LNCaP clone FGC (cell line): ENCODE data around the gene ONECUT3.

Experiments
- DNase-seq: peaks from one replicate; pipeline ENCODE4 v3.0.0-alpha.2; 2011; ENCODE audit warnings: low read depth
- H3K4me3 ChIP-seq: 2 replicates; pipeline ENCODE4 v1.5.1; 2011; ENCODE audit warnings: mild to moderate bottlenecking, low read depth, low read length, control low read depth
- CTCF ChIP-seq: IDR thresholded peaks from 2 replicates; pipeline ENCODE4 v1.5.1; 2012; ENCODE audit warnings: mild to moderate bottlenecking; ENCODE audit not compliant: control insufficient read depth, insufficient read depth; ENCODE audit errors: extremely low read depth

Gene ONECUT3

GRCh38 chr19:1814391-1814790 is 61.1 kb downstream of the ONECUT3 start:
- no peak overlapping the region for H3K4me3 ChIP-seq
- no peak for DNase-seq
- TF ChIP-seq CTCF, result no peak

GRCh38 chr19:1814833-1815604 is 61.7 kb downstream of the ONECUT3 start:
- no peak overlapping the region for H3K4me3 ChIP-seq
- TF ChIP-seq CTCF, result no peak
- no peak for DNase-seq

GRCh38 chr19:1815605-1816529 is 62.6 kb downstream of the ONECUT3 start:
- no peak for TF ChIP-seq CTCF
- no peak for DNase-seq
- no peak overlapping the region for H3K4me3 ChIP-seq

- DNase-seq, result no peak
- no peak overlapping the region for H3K4me3 ChIP-seq
- no peak for TF ChIP-seq CTCF
These were observed 63.4 kb downstream of the ONECUT3 start for GRCh38 chr19:1816530-1817298.

- no peak for DNase-seq
These were observed 64.4 kb downstream of the ONECUT3 start for GRCh38 chr19:1817553-1818179.

More at GRCh38 chr19:1817553-1818179, 64.4 kb downstream of the ONECUT3 start:
- H3K4me3 ChIP-seq, result no peak overlapping the region
- TF ChIP-seq CTCF, result no peak
